GM23338 (cell line): ENCODE data around the gene RNF150. TPM values are rescaled to one million over a fixed set of nuclear protein-coding genes. Genes with fewer than 3 reads are reported as not detected.

ENCODE experiments used
- ATAC-seq: fragments of 200-7000 bp; cut with Tn5 transposase; 3 replicates; pipeline ENCODE4 v1.9.1; 2020
- DNase-seq: peaks from one replicate; pipeline ENCODE4 v3.0.0-alpha.2; 2015; ENCODE audit warnings: low spot score
- H2AFZ ChIP-seq: fragments of 200-600 bp; sonication (generic); 2 replicates; pipeline ENCODE4 v1.8.0; 2016; ENCODE audit warnings: antibody characterized with exemption, mild to moderate bottlenecking, moderate library complexity
- H3F3A ChIP-seq: fragments of 200-600 bp; sonication (generic); replicated peaks from 2 replicates; pipeline ENCODE4 v1.8.0; 2017; ENCODE audit warnings: antibody characterized with exemption, mixed run types, low read depth
- H3K27ac ChIP-seq: fragments of 200-600 bp; sonication (generic); 2 replicates; pipeline ENCODE4 v1.6.1; 2016; ENCODE audit warnings: low read depth
- H3K27me3 ChIP-seq: fragments of 200-600 bp; sonication (generic); 2 replicates; pipeline ENCODE4 v1.8.0; 2016; ENCODE audit warnings: mild to moderate bottlenecking, mixed run types, moderate library complexity; ENCODE audit not compliant: insufficient read depth
- H3K36me3 ChIP-seq: fragments of 200-600 bp; sonication (generic); 2 replicates; pipeline ENCODE4 v1.8.0; 2016; ENCODE audit warnings: mild to moderate bottlenecking; ENCODE audit not compliant: insufficient read depth
- H3K4me1 ChIP-seq: fragments of 200-600 bp; sonication (generic); 2 replicates; pipeline ENCODE4 v1.8.0; 2016; ENCODE audit warnings: mild to moderate bottlenecking, moderate library complexity; ENCODE audit not compliant: insufficient read depth
- H3K4me2 ChIP-seq: fragments of 200-600 bp; sonication (generic); 2 replicates; pipeline ENCODE4 v1.7.1; 2017; ENCODE audit warnings: mixed run types
- H3K4me3 ChIP-seq: fragments of 200-600 bp; sonication (generic); 2 replicates; pipeline ENCODE4 v1.6.1; 2016; ENCODE audit warnings: mixed run types
- H3K79me2 ChIP-seq: fragments of 200-600 bp; sonication (generic); replicated peaks from 2 replicates; pipeline ENCODE4 v1.8.0; 2017; ENCODE audit warnings: mild to moderate bottlenecking; ENCODE audit not compliant: insufficient read depth
- H3K9me2 ChIP-seq: fragments of 200-600 bp; sonication (generic); 2 replicates; pipeline ENCODE4 v1.8.0; 2017; ENCODE audit not compliant: insufficient read depth
- H4K20me1 ChIP-seq: fragments of 200-600 bp; sonication (generic); replicated peaks from 2 replicates; pipeline ENCODE4 v1.8.0; 2017; ENCODE audit warnings: mild to moderate bottlenecking; ENCODE audit not compliant: insufficient read depth
- H3K27ac Mint-ChIP-seq: 2 replicates; pipeline ENCODE4 v1.8.0; 2020; ENCODE audit warnings: inconsistent platforms, mild to moderate bottlenecking, moderate library complexity, mixed read lengths
- H3K27me3 Mint-ChIP-seq: 3 replicates; pipeline ENCODE4 v1.8.0; 2022; ENCODE audit warnings: low read depth, mild to moderate bottlenecking, moderate library complexity, mixed read lengths, inconsistent platforms; ENCODE audit not compliant: insufficient read depth, poor library complexity
- H3K36me3 Mint-ChIP-seq: 3 replicates; pipeline ENCODE4 v1.8.0; 2021; ENCODE audit warnings: low read depth, mild to moderate bottlenecking, inconsistent platforms, moderate library complexity, mixed read lengths
- H3K4me1 Mint-ChIP-seq: 3 replicates; pipeline ENCODE4 v1.8.0; 2020; ENCODE audit warnings: mild to moderate bottlenecking, inconsistent platforms, mixed read lengths
- H3K4me3 Mint-ChIP-seq: 3 replicates; pipeline ENCODE4 v1.8.0; 2021; ENCODE audit warnings: moderate library complexity, mild to moderate bottlenecking, inconsistent platforms, mixed read lengths
- H3K9me3 Mint-ChIP-seq: 3 replicates; pipeline ENCODE4 v1.8.0; 2020; ENCODE audit warnings: moderate library complexity, mild to moderate bottlenecking, inconsistent platforms, mixed read lengths
- CREB1 ChIP-seq: fragments of 250-450 bp; sonication (Bioruptor Pico); IDR thresholded peaks from 2 replicates; pipeline ENCODE4 v1.5.0; 2020; ENCODE audit warnings: low read depth, mild to moderate bottlenecking, moderate library complexity
- ETS1 ChIP-seq: IDR thresholded peaks from 2 replicates; pipeline ENCODE4 v1.6.1; 2016; ENCODE audit warnings: antibody characterized with exemption
- JUNB ChIP-seq: IDR thresholded peaks from one replicate; pipeline ENCODE4 v1.6.1; 2016; ENCODE audit warnings: antibody characterized with exemption; ENCODE audit not compliant: unreplicated experiment
- NANOG ChIP-seq: IDR thresholded peaks from 2 replicates; pipeline ENCODE4 v1.6.1; 2016; ENCODE audit warnings: antibody characterized with exemption, borderline replicate concordance
- POLR2AphosphoS5 ChIP-seq: IDR thresholded peaks from 2 replicates; pipeline ENCODE4 v1.6.1; 2016; ENCODE audit warnings: antibody characterized with exemption, low read depth
- STAT1 ChIP-seq: IDR thresholded peaks from one replicate; pipeline ENCODE4 v1.6.1; 2016; ENCODE audit warnings: antibody characterized with exemption; ENCODE audit not compliant: unreplicated experiment
- ZNF114 ChIP-seq: fragments of 250-450 bp; sonication (Bioruptor Pico); IDR thresholded peaks from 2 replicates; pipeline ENCODE4 v1.5.0; 2020; ENCODE audit warnings: mild to moderate bottlenecking, moderate library complexity
- ZNF331 ChIP-seq: fragments of 250-450 bp; sonication (Bioruptor Pico); IDR thresholded peaks from 2 replicates; pipeline ENCODE4 v1.5.0; 2020; ENCODE audit warnings: low read depth, mild to moderate bottlenecking, moderate library complexity
- polyA plus RNA-seq: library from polyadenylated mRNA; unstranded; fragments of >200 nt; fragmentation: Nextera tagmentation; extraction: Ambion mirVana; gene quantifications from 2 replicates; pipeline ENCODE4 v1.2.1, GENCODE V29; 2016
- total RNA-seq: library from RNA; depleted of rRNA; stranded (reverse); fragments of >200 nt; shearing (Covaris generic); gene quantifications from 2 replicates; pipeline ENCODE4 v1.2.3, GENCODE V29; 2014
- TF ChIP-seq, protein P1 (sequence below): IDR thresholded peaks from one replicate; pipeline ENCODE4 v1.6.1; 2018; ENCODE audit warnings: antibody characterized with exemption; ENCODE audit not compliant: unreplicated experiment
- TF ChIP-seq, protein P2 (sequence below), 2 experiments: fragments of 200-600 bp in 1 of 2; sonication (generic) in 1 of 2; conservative IDR thresholded peaks; 2 replicates each; pipeline versions ENCODE4 v1.5.1 to v1.6.1; 2016 to 2017; ENCODE audit warnings: antibody characterized with exemption in 2 of 2, low read depth in 2 of 2, mild to moderate bottlenecking in 2 of 2, moderate library complexity in 1 of 2

RNF150 gene
- total and polyA plus RNA-seq, 2 experiments from 2014 or later: 1.3 to 6.1 TPM

DNA sequence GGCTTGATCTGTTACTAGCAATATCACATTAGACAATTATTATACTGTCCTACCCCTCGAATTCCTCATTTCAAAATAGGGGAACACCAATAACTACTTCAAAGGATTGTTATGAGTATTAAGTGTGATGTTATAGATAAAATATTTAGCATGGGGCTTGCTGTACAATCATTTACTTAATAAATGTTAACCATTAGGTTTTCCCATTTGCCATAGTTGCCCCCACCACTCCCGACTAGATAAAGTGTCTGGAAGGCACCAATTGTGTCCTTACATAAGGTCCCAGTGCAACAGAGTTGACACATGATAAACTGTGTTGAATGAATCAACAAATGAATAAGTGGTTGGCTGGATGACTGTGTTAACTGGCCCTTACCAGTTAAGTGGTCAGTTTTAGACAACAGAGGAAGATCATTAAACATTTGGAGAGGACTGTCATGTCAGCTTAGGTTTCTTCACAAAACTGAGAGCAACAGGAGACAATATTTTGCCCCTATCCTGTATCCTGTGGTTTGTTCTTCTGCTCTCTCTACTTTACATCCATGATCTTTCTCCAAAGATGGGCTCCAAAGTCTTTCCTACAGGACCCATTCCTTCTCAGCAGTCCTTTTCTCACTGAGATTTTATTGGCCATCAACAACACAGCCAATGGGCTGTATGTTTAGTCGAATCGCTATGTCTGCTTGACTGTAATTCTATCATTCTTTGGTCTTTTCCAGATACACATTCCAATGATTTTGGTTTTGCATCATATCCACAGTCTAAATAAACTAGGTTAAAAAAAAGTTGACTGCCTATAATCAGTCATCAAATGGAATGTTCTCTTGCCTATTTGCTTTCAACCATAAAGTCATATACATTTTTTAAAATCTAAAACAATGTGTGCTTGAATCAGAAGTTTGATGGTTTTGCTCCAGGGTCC lies 74.4 kb downstream of the RNF150 start (continued):
- TF ChIP-seq, protein P1, sequence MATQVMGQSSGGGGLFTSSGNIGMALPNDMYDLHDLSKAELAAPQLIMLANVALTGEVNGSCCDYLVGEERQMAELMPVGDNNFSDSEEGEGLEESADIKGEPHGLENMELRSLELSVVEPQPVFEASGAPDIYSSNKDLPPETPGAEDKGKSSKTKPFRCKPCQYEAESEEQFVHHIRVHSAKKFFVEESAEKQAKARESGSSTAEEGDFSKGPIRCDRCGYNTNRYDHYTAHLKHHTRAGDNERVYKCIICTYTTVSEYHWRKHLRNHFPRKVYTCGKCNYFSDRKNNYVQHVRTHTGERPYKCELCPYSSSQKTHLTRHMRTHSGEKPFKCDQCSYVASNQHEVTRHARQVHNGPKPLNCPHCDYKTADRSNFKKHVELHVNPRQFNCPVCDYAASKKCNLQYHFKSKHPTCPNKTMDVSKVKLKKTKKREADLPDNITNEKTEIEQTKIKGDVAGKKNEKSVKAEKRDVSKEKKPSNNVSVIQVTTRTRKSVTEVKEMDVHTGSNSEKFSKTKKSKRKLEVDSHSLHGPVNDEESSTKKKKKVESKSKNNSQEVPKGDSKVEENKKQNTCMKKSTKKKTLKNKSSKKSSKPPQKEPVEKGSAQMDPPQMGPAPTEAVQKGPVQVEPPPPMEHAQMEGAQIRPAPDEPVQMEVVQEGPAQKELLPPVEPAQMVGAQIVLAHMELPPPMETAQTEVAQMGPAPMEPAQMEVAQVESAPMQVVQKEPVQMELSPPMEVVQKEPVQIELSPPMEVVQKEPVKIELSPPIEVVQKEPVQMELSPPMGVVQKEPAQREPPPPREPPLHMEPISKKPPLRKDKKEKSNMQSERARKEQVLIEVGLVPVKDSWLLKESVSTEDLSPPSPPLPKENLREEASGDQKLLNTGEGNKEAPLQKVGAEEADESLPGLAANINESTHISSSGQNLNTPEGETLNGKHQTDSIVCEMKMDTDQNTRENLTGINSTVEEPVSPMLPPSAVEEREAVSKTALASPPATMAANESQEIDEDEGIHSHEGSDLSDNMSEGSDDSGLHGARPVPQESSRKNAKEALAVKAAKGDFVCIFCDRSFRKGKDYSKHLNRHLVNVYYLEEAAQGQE: no peak
- TF ChIP-seq STAT1 (no peak), ZNF114 (CRISPR knock-in tag) (no peak), JUNB (no peak)

DNA sequence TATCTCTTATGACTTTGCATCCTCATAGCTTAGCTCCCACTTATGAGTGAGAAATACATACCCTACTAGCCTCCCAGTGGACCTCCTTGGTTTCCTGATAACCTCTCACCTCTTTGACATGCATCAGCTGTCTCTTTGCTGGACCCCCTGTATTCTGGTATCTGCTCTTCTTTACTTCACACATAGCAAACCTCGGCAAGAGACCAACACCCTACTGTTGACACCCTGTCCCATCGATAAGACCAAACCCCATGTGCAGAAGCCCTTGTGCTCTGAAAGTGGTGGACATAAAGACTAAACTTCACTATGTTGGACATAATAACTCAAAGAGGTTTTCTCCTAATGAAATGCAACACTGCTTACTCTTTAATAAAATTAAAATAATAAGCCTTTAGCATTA lies 75.7 kb downstream of the RNF150 start:
- no peaks in the 10 kb centered on the region for H3K4me1 ChIP-seq
- no peaks in the 10 kb centered on the region; the same call in 1 of the 2 replicates for H3K9me2 ChIP-seq
- no peaks in the 10 kb centered on the region for H3K36me3 ChIP-seq
- no peak overlapping the region for H3K27ac Mint-ChIP-seq
- no peaks in the 10 kb centered on the region for H3K27me3 ChIP-seq
- ATAC-seq: no peak
- no peaks in the 10 kb centered on the region for H3K36me3 Mint-ChIP-seq
- no peak overlapping the region for H3K27ac ChIP-seq
- no peak overlapping the region for H3K4me2 ChIP-seq
- H3K9me3 Mint-ChIP-seq: peaks cover 2% of the 10 kb centered on the region; the same call in 2 of the 3 replicates
- H3K4me3 Mint-ChIP-seq: no peak overlapping the region
- H3K4me3 ChIP-seq: no peak overlapping the region
- TF ChIP-seq JUNB: no peak
- TF ChIP-seq, protein P1: no peak
- TF ChIP-seq CREB1 (CRISPR knock-in tag): no peak
- TF ChIP-seq STAT1: no peak
- TF ChIP-seq ETS1: no peak
- TF ChIP-seq NANOG: no peak
- TF ChIP-seq, protein P2, sequence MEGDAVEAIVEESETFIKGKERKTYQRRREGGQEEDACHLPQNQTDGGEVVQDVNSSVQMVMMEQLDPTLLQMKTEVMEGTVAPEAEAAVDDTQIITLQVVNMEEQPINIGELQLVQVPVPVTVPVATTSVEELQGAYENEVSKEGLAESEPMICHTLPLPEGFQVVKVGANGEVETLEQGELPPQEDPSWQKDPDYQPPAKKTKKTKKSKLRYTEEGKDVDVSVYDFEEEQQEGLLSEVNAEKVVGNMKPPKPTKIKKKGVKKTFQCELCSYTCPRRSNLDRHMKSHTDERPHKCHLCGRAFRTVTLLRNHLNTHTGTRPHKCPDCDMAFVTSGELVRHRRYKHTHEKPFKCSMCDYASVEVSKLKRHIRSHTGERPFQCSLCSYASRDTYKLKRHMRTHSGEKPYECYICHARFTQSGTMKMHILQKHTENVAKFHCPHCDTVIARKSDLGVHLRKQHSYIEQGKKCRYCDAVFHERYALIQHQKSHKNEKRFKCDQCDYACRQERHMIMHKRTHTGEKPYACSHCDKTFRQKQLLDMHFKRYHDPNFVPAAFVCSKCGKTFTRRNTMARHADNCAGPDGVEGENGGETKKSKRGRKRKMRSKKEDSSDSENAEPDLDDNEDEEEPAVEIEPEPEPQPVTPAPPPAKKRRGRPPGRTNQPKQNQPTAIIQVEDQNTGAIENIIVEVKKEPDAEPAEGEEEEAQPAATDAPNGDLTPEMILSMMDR (conservative IDR thresholded peaks at IDR 0.05; ENCODE audit: low read depth in 2 of 2): no peak
- no peak for TF ChIP-seq ZNF331 (CRISPR knock-in tag)
- no peak for TF ChIP-seq POLR2AphosphoS5
- TF ChIP-seq ZNF114 (CRISPR knock-in tag): no peak
- H3F3A ChIP-seq: no peaks in the 10 kb centered on the region
- no peaks in the 10 kb centered on the region for H3K79me2 ChIP-seq
- H3K27me3 Mint-ChIP-seq: no peaks in the 10 kb centered on the region
- DNase-seq: no peak
- H4K20me1 ChIP-seq: no peaks in the 10 kb centered on the region
- H3K4me1 Mint-ChIP-seq: peaks cover 3% of the 10 kb centered on the region; the same call in 2 of the 3 replicates
- no peak overlapping the region for H2AFZ ChIP-seq
